B cell (primary cell): Measurements from ENCODE around the gene SETBP1.

ENCODE experiments used
- EZH2 ChIP-seq: IDR thresholded peaks from 2 replicates; pipeline ENCODE4 v1.6.1; 2012; ENCODE audit warnings: borderline replicate concordance, low read depth, mild to moderate bottlenecking, moderate library complexity, low read length; ENCODE audit not compliant: insufficient read depth, poor library complexity, severe bottlenecking
- TF ChIP-seq, protein P1 (sequence below): fragments of 200-600 bp; IDR thresholded peaks from one replicate; pipeline ENCODE4 v1.8.0; 2022; ENCODE audit warnings: antibody characterized with exemption, mild to moderate bottlenecking

DNA sequence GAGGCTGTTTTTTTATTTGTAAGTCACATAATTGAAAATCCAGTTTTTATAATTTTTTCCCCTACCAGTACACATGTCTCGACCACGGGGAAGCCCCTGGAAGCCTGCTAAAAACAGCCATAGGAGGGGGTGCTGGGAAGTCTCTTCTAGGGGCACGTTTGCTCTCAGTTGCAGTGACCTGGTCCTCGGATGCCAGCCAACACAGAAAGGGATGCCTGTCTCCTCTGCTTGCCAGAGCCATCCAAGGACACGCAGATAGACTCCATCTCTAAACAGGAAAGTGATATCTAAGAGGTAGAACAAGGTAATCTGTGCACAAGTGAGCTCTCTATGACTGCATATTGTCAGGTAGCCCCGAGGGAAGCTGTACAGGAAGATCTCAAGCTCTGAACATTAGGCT is 255.8 kb downstream of the SETBP1 start:
- TF ChIP-seq, protein P1, sequence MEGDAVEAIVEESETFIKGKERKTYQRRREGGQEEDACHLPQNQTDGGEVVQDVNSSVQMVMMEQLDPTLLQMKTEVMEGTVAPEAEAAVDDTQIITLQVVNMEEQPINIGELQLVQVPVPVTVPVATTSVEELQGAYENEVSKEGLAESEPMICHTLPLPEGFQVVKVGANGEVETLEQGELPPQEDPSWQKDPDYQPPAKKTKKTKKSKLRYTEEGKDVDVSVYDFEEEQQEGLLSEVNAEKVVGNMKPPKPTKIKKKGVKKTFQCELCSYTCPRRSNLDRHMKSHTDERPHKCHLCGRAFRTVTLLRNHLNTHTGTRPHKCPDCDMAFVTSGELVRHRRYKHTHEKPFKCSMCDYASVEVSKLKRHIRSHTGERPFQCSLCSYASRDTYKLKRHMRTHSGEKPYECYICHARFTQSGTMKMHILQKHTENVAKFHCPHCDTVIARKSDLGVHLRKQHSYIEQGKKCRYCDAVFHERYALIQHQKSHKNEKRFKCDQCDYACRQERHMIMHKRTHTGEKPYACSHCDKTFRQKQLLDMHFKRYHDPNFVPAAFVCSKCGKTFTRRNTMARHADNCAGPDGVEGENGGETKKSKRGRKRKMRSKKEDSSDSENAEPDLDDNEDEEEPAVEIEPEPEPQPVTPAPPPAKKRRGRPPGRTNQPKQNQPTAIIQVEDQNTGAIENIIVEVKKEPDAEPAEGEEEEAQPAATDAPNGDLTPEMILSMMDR: no peak
- TF ChIP-seq EZH2: no peak
